Smooth muscle cell (in vitro differentiated cells): Measurements from ENCODE around the gene PRKAG2. TPM values are rescaled to one million over a fixed set of nuclear protein-coding genes. Genes with fewer than 3 reads are reported as not detected.

Source experiments
- DNase-seq: peaks from one replicate; lab custom pipeline; 2025; ENCODE audit not compliant: unreplicated experiment; lab: John Stamatoyannopoulos, UW
- H2AFZ ChIP-seq: fragments of 200-600 bp; sonication (generic); 2 replicates; pipeline ENCODE4 v1.6.0; 2016; ENCODE audit warnings: antibody characterized with exemption, low read depth, mild to moderate bottlenecking
- H3F3A ChIP-seq: fragments of 200-600 bp; sonication (generic); 2 replicates; pipeline ENCODE4 v1.6.0; 2017; ENCODE audit warnings: antibody characterized with exemption, low read depth
- H3K27ac ChIP-seq: fragments of 200-600 bp; sonication (generic); 2 replicates; pipeline ENCODE4 v1.5.1; 2016; ENCODE audit warnings: low read depth, mild to moderate bottlenecking
- H3K27me3 ChIP-seq: fragments of 200-600 bp; sonication (generic); 2 replicates; pipeline ENCODE4 v1.6.1; 2016; ENCODE audit warnings: low read depth, mild to moderate bottlenecking
- H3K36me3 ChIP-seq: fragments of 200-600 bp; sonication (generic); 2 replicates; pipeline ENCODE4 v1.5.1; 2016; ENCODE audit warnings: low read depth
- H3K4me1 ChIP-seq: fragments of 200-600 bp; sonication (generic); 2 replicates; pipeline ENCODE4 v1.5.1; 2016; ENCODE audit warnings: low read depth
- H3K4me2 ChIP-seq: fragments of 200-600 bp; sonication (generic); 2 replicates; pipeline ENCODE4 v1.6.0; 2016; ENCODE audit warnings: mild to moderate bottlenecking
- H3K4me3 ChIP-seq: fragments of 200-600 bp; sonication (generic); 2 replicates; pipeline ENCODE4 v1.5.1; 2016; ENCODE audit warnings: mild to moderate bottlenecking
- H3K79me2 ChIP-seq: fragments of 200-600 bp; sonication (generic); 2 replicates; pipeline ENCODE4 v1.6.0; 2016; ENCODE audit warnings: low read depth, mild to moderate bottlenecking
- H3K9ac ChIP-seq: fragments of 200-600 bp; sonication (generic); 2 replicates; pipeline ENCODE4 v1.6.0; 2016; ENCODE audit warnings: low read depth
- H3K9me3 ChIP-seq: fragments of 200-600 bp; sonication (generic); replicated peaks from 2 replicates; pipeline ENCODE4 v1.5.1; 2016; ENCODE audit warnings: low read depth
- H4K20me1 ChIP-seq: fragments of 200-600 bp; sonication (generic); 2 replicates; pipeline ENCODE4 v1.6.0; 2016; ENCODE audit warnings: low read depth
- WGBS: methylation state at CpG from one replicate; pipeline ENCODE4 v1.1.7; 2016; ENCODE audit warnings: low lambda C conversion rate; 5-methylcytosine and 5-hydroxymethylcytosine counted together
- polyA plus RNA-seq: library from polyadenylated mRNA; unstranded; fragments of >200 nt; fragmentation: Nextera tagmentation; extraction: Ambion mirVana; gene quantifications from 2 replicates; pipeline ENCODE4 v1.2.1, GENCODE V29; 2016
- total RNA-seq: library from RNA; depleted of rRNA; stranded (reverse); fragments of >200 nt; gene quantifications from 2 replicates; pipeline ENCODE4 v1.2.3, GENCODE V29; 2014
- TF ChIP-seq, protein P1 (sequence below): fragments of 200-600 bp; sonication (generic); IDR thresholded peaks from 2 replicates; pipeline ENCODE4 v1.5.1; 2017; ENCODE audit warnings: borderline replicate concordance, mild to moderate bottlenecking, antibody characterized with exemption; ENCODE audit not compliant: insufficient read depth, poor library complexity, severe bottlenecking

The PRKAG2 gene
- total and polyA plus RNA-seq, 2 experiments from 2014 or later = 3.5 to 3.9 TPM

GRCh38 chr7:151681726-151682125 is 195.2 kb downstream of the PRKAG2 start:
- Histone ChIP-seq H3K9me3 (no peaks in the 10 kb centered on the region), H3K4me1 (no peaks in the 10 kb centered on the region), H3K27ac (no peak overlapping the region), H2AFZ (no peak overlapping the region), H3K79me2 (no peaks in the 10 kb centered on the region), H4K20me1 (no peaks in the 10 kb centered on the region), H3K36me3 (no peaks in the 10 kb centered on the region), H3K4me3 (no peak overlapping the region), H3F3A (no peaks in the 10 kb centered on the region), H3K4me2 (no peak overlapping the region), H3K9ac (no peak overlapping the region), H3K27me3 (no peaks in the 10 kb centered on the region)
- WGBS = 98% methylated on average over 3 of the region's 3 CpGs
- DNase-seq = no peak
- TF ChIP-seq, protein P1, sequence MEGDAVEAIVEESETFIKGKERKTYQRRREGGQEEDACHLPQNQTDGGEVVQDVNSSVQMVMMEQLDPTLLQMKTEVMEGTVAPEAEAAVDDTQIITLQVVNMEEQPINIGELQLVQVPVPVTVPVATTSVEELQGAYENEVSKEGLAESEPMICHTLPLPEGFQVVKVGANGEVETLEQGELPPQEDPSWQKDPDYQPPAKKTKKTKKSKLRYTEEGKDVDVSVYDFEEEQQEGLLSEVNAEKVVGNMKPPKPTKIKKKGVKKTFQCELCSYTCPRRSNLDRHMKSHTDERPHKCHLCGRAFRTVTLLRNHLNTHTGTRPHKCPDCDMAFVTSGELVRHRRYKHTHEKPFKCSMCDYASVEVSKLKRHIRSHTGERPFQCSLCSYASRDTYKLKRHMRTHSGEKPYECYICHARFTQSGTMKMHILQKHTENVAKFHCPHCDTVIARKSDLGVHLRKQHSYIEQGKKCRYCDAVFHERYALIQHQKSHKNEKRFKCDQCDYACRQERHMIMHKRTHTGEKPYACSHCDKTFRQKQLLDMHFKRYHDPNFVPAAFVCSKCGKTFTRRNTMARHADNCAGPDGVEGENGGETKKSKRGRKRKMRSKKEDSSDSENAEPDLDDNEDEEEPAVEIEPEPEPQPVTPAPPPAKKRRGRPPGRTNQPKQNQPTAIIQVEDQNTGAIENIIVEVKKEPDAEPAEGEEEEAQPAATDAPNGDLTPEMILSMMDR = no peak

GRCh38 chr7:151680810-151681209 is 196.1 kb downstream of the PRKAG2 start:
- TF ChIP-seq, protein P1 = no peak
- H3K4me1 ChIP-seq = no peaks in the 10 kb centered on the region
- DNase-seq = no peak
- H3K27me3 ChIP-seq = no peaks in the 10 kb centered on the region
- H3K36me3 ChIP-seq = no peaks in the 10 kb centered on the region
- no peak overlapping the region for H3K4me2 ChIP-seq
- no peaks in the 10 kb centered on the region for H3K79me2 ChIP-seq
- no peak overlapping the region for H3K27ac ChIP-seq
- no peaks in the 10 kb centered on the region for H3F3A ChIP-seq
- no peaks in the 10 kb centered on the region for H4K20me1 ChIP-seq
- 70% methylated on average over 7 of the region's 7 CpGs for WGBS
- H3K9ac ChIP-seq = no peak overlapping the region
- no peak overlapping the region for H2AFZ ChIP-seq
- no peaks in the 10 kb centered on the region for H3K9me3 ChIP-seq
- no peak overlapping the region for H3K4me3 ChIP-seq

GRCh38 chr7:151679881-151680612 is 196.9 kb downstream of the PRKAG2 start:
- DNase-seq = no peak
- TF ChIP-seq, protein P1 = no peak
- Histone ChIP-seq H3K27me3 (no peaks in the 10 kb centered on the region), H2AFZ (no peak overlapping the region), H3K79me2 (no peaks in the 10 kb centered on the region), H3K36me3 (no peaks in the 10 kb centered on the region), H3K27ac (no peak overlapping the region), H3K9ac (no peak overlapping the region), H4K20me1 (no peaks in the 10 kb centered on the region), H3K4me3 (no peak overlapping the region), H3F3A (no peaks in the 10 kb centered on the region), H3K9me3 (no peaks in the 10 kb centered on the region), H3K4me2 (no peak overlapping the region), H3K4me1 (no peaks in the 10 kb centered on the region)
- WGBS = 68% methylated on average over 11 of the region's 11 CpGs
